Right lobe of liver (tissue), 4 donors: ENCODE measurements around the gene PLXNA4.

Experiments
- POLR2A ChIP-seq: fragments of 450-650 bp; IDR thresholded peaks from one replicate; pipeline ENCODE4 v1.6.1; 2017; ENCODE audit warnings: antibody characterized with exemption, mild to moderate bottlenecking
- TF ChIP-seq, protein P1 (sequence below), 4 donors: fragments of 200-600 bp in 3 of 4; fragments of 450-650 bp in 1 of 4; IDR thresholded peaks; one replicate each; pipeline versions ENCODE4 v1.5.1 to v1.8.0; 2016 to 2022; ENCODE audit warnings: antibody characterized with exemption in 4 of 4, mild to moderate bottlenecking in 2 of 4
- donor health status: DM: no; HTN: no; CAD: no.
- donor health status: DM: no; HTN: no; CAD: no.
- donor health status: DM: no; HTN: yes; CAD: no.

DNA sequence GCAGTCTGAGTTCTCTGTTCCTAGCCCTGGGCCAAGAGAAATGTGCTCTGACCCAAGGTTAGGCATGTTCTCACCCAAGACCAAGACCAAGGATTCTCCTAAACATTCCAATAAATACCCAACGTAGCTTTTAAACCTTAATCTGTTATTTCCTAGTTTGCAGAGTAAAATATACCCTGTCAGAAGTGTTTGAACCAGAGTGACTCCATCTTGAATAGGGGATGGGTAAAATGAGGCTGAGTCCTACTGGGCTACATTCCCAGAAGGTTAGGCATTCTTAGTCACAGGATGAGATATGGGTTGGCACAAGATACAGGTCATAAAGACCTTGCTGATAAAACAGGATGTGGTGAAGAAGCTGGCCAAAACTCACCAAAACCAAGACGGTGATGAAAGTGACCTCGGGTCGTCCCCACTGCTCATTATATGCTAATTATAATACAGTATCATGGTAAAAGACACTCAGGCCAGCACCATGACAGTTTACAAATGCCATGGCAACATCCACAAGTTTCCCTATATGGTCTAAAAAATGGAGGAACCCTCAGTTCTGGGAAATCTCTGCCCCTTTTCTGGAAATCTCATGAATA lies 27.7 kb downstream of the PLXNA4 start:
- TF ChIP-seq, protein P1, sequence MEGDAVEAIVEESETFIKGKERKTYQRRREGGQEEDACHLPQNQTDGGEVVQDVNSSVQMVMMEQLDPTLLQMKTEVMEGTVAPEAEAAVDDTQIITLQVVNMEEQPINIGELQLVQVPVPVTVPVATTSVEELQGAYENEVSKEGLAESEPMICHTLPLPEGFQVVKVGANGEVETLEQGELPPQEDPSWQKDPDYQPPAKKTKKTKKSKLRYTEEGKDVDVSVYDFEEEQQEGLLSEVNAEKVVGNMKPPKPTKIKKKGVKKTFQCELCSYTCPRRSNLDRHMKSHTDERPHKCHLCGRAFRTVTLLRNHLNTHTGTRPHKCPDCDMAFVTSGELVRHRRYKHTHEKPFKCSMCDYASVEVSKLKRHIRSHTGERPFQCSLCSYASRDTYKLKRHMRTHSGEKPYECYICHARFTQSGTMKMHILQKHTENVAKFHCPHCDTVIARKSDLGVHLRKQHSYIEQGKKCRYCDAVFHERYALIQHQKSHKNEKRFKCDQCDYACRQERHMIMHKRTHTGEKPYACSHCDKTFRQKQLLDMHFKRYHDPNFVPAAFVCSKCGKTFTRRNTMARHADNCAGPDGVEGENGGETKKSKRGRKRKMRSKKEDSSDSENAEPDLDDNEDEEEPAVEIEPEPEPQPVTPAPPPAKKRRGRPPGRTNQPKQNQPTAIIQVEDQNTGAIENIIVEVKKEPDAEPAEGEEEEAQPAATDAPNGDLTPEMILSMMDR (IDR thresholded peaks at IDR 0.05): no peak
- TF ChIP-seq POLR2A: no peak
